Uterus (tissue), 2 donors: Measurements from ENCODE around the gene NKAIN2.

Experiments
- POLR2A ChIP-seq, 2 donors: fragments of 450-650 bp; IDR thresholded peaks; one replicate each; pipeline ENCODE4 v1.6.1; 2016; ENCODE audit warnings: antibody characterized with exemption in 2 of 2, mild to moderate bottlenecking in 1 of 2, moderate library complexity in 1 of 2
- TF ChIP-seq, protein P1 (sequence below), 4 experiments: fragments of 200-600 bp in 2 of 4; fragments of 450-650 bp in 2 of 4; sonication (generic) in 2 of 4; IDR thresholded peaks; one replicate each; pipeline ENCODE4 v1.5.1; 2016 to 2019; ENCODE audit warnings: antibody characterized with exemption in 4 of 4, mild to moderate bottlenecking in 2 of 4, moderate library complexity in 1 of 4

DNA sequence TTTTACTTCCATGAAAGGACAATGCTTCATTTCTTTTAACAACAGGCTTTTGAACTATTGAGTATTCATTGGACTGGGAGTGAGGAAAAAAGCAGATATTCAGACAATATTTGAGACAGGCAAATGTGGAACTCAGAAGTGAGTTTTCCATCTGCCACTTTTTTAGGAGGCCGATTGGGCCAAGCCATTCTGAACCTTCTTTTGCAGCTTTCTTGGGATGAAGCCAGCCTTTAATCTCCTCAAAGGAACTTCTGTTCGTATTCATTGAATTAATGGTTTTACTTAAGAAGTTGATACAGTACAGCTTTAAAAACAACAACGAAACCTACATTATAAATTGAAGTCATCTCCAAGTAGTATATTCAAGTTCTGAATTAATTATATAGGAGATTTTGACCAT, 971.5 kb downstream of the NKAIN2 start:
- no peak for TF ChIP-seq POLR2A (IDR thresholded peaks at IDR 0.05)
- TF ChIP-seq, protein P1, sequence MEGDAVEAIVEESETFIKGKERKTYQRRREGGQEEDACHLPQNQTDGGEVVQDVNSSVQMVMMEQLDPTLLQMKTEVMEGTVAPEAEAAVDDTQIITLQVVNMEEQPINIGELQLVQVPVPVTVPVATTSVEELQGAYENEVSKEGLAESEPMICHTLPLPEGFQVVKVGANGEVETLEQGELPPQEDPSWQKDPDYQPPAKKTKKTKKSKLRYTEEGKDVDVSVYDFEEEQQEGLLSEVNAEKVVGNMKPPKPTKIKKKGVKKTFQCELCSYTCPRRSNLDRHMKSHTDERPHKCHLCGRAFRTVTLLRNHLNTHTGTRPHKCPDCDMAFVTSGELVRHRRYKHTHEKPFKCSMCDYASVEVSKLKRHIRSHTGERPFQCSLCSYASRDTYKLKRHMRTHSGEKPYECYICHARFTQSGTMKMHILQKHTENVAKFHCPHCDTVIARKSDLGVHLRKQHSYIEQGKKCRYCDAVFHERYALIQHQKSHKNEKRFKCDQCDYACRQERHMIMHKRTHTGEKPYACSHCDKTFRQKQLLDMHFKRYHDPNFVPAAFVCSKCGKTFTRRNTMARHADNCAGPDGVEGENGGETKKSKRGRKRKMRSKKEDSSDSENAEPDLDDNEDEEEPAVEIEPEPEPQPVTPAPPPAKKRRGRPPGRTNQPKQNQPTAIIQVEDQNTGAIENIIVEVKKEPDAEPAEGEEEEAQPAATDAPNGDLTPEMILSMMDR (IDR thresholded peaks at IDR 0.05) = no peak
